ENCODE data around the gene SLC1A2.

Gene SLC1A2

DNA sequence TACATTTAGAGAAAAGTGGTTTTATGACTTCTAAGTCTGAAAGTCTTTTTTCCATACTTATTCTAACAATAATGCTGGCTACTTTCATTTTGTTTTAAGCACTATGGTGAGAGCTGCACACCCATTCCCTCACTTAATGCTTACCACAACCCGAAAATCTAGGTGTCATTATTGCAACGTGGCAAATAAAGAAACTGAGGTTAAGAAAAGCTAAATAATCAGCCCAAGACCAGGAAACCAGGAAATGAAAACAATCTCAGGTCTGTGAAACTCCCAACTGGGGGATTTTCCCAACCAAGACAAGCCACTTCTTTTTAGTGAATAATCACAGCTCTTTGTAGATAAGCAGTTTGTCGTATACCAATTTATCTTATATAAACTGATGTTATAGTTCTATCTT is 126.3 kb downstream of the SLC1A2 start:
- Histone ChIP-seq H3K27me3 (ENCODE audit: control insufficient read depth, insufficient read depth, low read length) (no peaks in the 10 kb centered on the region), H3K4me3 (ENCODE audit: low read depth, low read length) (no peak overlapping the region), H3K9ac (ENCODE audit: low read length) (no peak overlapping the region), H3K9me3 (ENCODE audit: control insufficient read depth, insufficient read depth, low read depth, low read length) (no peaks in the 10 kb centered on the region), H3K27ac (ENCODE audit: low read depth, low read length) (no peak overlapping the region), H3K36me3 (ENCODE audit: control insufficient read depth, insufficient read depth, low read length) (no peaks in the 10 kb centered on the region), H3K4me1 (ENCODE audit: control insufficient read depth, insufficient read depth, low read length) (no peaks in the 10 kb centered on the region)

DNA sequence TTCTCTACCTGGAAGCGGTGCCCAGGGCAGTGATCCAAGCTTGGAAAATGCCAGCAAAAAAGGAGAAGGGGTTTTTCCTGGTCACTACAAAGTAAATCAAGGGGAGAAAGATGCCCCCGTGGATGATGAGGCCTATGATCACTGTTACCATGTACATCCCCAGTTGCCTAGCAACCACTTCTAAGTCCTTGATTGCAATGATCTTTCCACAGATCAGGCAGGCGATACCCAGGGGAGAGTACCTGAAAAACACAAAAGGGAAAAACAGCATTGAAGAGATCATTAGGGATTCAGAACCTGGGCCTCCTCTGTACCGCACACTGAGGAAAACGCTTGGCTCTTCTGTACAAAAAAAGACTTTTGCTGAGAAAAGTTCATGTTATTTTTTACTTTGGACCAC is 127.1 kb downstream of the SLC1A2 start:
- H3K9ac ChIP-seq (ENCODE audit: low read length), result no peak overlapping the region
- H3K27ac ChIP-seq (ENCODE audit: low read depth, low read length), result no peak overlapping the region
- no peaks in the 10 kb centered on the region for H3K4me1 ChIP-seq (ENCODE audit: control insufficient read depth, insufficient read depth, low read length)
- H3K9me3 ChIP-seq (ENCODE audit: control insufficient read depth, insufficient read depth, low read depth, low read length), result no peaks in the 10 kb centered on the region
- H3K36me3 ChIP-seq (ENCODE audit: control insufficient read depth, insufficient read depth, low read length), result no peaks in the 10 kb centered on the region
- no peak overlapping the region for H3K4me3 ChIP-seq (ENCODE audit: low read depth, low read length)
- no peaks in the 10 kb centered on the region for H3K27me3 ChIP-seq (ENCODE audit: control insufficient read depth, insufficient read depth, low read length)

DNA sequence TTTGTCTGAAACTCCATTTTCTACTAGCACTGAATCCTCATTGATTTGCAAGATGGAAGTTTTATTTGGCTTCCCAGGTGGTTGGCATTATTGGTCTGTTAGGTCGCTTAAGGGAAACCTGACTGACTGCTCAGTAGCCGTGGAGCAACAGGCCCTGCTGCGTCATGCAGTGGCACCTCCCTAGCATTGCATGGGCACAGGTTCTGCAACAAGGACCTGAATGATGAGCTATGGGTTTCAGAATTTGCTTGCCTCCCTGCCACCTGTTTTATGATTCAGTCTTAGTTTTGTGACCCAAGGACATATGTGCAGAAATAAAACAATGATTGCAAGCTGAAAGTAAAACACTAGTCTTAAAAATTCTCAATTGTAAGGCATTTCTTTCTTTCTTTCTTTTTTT is 128.5 kb downstream of the SLC1A2 start:
- H3K36me3 ChIP-seq (ENCODE audit: control insufficient read depth, insufficient read depth, low read length), result no peaks in the 10 kb centered on the region
- no peaks in the 10 kb centered on the region for H3K27me3 ChIP-seq (ENCODE audit: control insufficient read depth, insufficient read depth, low read length)
- no peak overlapping the region for H3K4me3 ChIP-seq (ENCODE audit: low read depth, low read length)
- no peaks in the 10 kb centered on the region for H3K9me3 ChIP-seq (ENCODE audit: control insufficient read depth, insufficient read depth, low read depth, low read length)
- H3K9ac ChIP-seq (ENCODE audit: low read length), result no peak overlapping the region
- H3K27ac ChIP-seq (ENCODE audit: low read depth, low read length), result no peak overlapping the region
- H3K4me1 ChIP-seq (ENCODE audit: control insufficient read depth, insufficient read depth, low read length), result no peaks in the 10 kb centered on the region

DNA sequence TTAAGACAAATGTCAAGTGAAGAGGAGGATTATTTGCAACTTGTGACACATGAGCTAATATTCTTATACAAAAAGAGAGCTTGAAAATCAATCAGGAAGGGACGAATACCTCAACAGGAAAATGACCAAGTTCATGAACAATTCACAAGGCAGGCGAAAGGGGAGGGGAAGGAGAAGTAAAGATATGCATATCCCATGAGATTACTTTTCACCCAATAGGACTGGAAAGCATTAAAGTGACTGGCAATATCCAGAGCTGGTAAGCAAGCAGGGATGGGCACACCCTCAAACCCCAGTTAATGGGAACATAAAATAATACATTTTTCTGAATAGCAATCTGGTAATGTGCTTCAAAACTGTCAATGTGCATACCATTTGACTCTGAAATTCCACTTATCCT is 129.5 kb downstream of the SLC1A2 start:
- Histone ChIP-seq H3K9me3 (ENCODE audit: control insufficient read depth, insufficient read depth, low read depth, low read length) (no peaks in the 10 kb centered on the region), H3K36me3 (ENCODE audit: control insufficient read depth, insufficient read depth, low read length) (no peaks in the 10 kb centered on the region), H3K4me3 (ENCODE audit: low read depth, low read length) (no peak overlapping the region), H3K4me1 (ENCODE audit: control insufficient read depth, insufficient read depth, low read length) (no peaks in the 10 kb centered on the region), H3K27me3 (ENCODE audit: control insufficient read depth, insufficient read depth, low read length) (no peaks in the 10 kb centered on the region), H3K9ac (ENCODE audit: low read length) (no peak overlapping the region), H3K27ac (ENCODE audit: low read depth, low read length) (no peak overlapping the region)

DNA sequence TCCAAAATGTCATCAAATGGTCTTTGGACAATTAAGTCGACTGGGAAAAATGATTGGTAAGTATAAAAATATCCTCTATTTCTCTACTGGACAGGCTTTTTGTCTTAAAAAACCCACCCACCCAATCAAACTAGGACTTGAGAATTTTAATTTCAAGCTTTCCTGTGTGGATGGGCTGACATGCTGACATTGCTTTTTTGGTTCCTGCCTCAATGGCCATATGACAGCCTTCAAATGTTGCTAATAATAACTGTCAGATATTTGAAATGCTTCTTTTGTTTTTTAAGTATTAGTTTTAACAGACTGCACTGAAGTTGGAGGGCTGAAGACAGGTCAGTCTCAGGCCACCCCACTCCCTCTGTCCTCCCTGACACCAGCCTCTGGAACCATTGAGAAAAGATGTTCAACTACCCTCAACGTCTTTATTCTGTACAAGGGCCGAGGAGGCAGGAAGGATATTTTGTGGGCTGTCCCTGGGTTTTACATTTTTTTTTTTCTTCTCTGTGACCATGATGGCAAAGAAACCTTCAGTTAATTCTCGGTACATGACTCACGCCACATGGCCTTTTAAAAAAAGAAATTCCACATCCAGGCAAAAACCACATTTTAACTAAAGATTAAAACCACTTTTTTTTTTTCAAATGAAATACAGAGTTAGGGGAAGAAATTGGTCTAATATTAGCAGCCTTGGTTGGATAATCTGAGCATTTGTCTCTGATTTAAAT is 130.4 kb downstream of the SLC1A2 start:
- H3K27ac ChIP-seq (ENCODE audit: low read depth, low read length), result no peak overlapping the region
- H3K9me3 ChIP-seq (ENCODE audit: control insufficient read depth, insufficient read depth, low read depth, low read length), result no peaks in the 10 kb centered on the region
- no peaks in the 10 kb centered on the region for H3K4me1 ChIP-seq (ENCODE audit: control insufficient read depth, insufficient read depth, low read length)
- no peaks in the 10 kb centered on the region for H3K27me3 ChIP-seq (ENCODE audit: control insufficient read depth, insufficient read depth, low read length)
- no peak overlapping the region for H3K9ac ChIP-seq (ENCODE audit: low read length)
- H3K4me3 ChIP-seq (ENCODE audit: low read depth, low read length), result no peak overlapping the region
- H3K36me3 ChIP-seq (ENCODE audit: control insufficient read depth, insufficient read depth, low read length), result no peaks in the 10 kb centered on the region

DNA sequence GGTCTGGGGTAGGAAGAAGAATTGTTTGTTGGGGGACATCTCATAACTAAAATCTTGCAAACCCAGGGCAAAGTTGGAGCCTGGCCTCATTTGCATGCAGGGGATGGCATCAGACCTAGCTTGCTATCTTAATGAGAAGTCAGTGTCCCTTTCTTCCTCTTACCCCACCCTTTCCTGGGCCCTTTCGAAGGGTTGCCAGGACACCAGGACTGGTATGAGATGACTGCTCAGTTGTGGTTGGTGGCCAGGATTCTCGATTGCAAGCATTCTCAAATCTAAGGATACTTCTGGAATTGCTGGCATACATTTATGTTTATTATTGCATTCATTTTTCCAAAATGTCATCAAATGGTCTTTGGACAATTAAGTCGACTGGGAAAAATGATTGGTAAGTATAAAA is 131.0 kb downstream of the SLC1A2 start:
- H3K27me3 ChIP-seq (ENCODE audit: control insufficient read depth, insufficient read depth, low read length), result no peaks in the 10 kb centered on the region
- no peak overlapping the region for H3K27ac ChIP-seq (ENCODE audit: low read depth, low read length)
- no peaks in the 10 kb centered on the region for H3K36me3 ChIP-seq (ENCODE audit: control insufficient read depth, insufficient read depth, low read length)
- no peak overlapping the region for H3K9ac ChIP-seq (ENCODE audit: low read length)
- no peaks in the 10 kb centered on the region for H3K9me3 ChIP-seq (ENCODE audit: control insufficient read depth, insufficient read depth, low read depth, low read length)
- no peaks in the 10 kb centered on the region for H3K4me1 ChIP-seq (ENCODE audit: control insufficient read depth, insufficient read depth, low read length)
- no peak overlapping the region for H3K4me3 ChIP-seq (ENCODE audit: low read depth, low read length)

GRCh38 chr11:35287344-35287890 is 131.9 kb downstream of the SLC1A2 start:
- Histone ChIP-seq H3K36me3 (ENCODE audit: control insufficient read depth, insufficient read depth, low read length) (no peaks in the 10 kb centered on the region), H3K9me3 (ENCODE audit: control insufficient read depth, insufficient read depth, low read depth, low read length) (no peaks in the 10 kb centered on the region), H3K4me1 (ENCODE audit: control insufficient read depth, insufficient read depth, low read length) (no peaks in the 10 kb centered on the region), H3K4me3 (ENCODE audit: low read depth, low read length) (no peak overlapping the region), H3K9ac (ENCODE audit: low read length) (no peak overlapping the region), H3K27ac (ENCODE audit: low read depth, low read length) (no peak overlapping the region), H3K27me3 (ENCODE audit: control insufficient read depth, insufficient read depth, low read length) (no peaks in the 10 kb centered on the region)

DNA sequence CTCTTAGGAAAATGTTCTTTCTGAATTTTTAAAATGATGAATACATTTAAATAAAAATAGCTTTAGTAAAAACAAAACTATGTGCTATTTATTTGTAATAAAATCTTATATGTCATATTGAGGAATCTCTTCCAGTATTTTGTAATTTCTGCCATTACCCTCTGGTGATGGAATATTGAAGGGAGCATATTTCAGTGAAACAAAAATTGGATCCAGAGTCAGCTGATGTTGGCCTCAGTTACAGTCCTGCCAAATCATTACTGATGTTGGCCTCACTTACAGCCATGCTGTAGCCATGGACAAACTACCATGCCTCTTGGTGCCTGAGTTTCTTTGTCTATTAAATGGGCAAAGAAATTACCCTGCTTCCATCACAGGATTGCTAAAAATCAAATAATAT is 133.2 kb downstream of the SLC1A2 start:
- Histone ChIP-seq H3K9ac (ENCODE audit: low read length) (no peak overlapping the region), H3K9me3 (ENCODE audit: control insufficient read depth, insufficient read depth, low read depth, low read length) (no peaks in the 10 kb centered on the region), H3K27ac (ENCODE audit: low read depth, low read length) (no peak overlapping the region), H3K4me1 (ENCODE audit: control insufficient read depth, insufficient read depth, low read length) (no peaks in the 10 kb centered on the region), H3K4me3 (ENCODE audit: low read depth, low read length) (no peak overlapping the region), H3K36me3 (ENCODE audit: control insufficient read depth, insufficient read depth, low read length) (no peaks in the 10 kb centered on the region), H3K27me3 (ENCODE audit: control insufficient read depth, insufficient read depth, low read length) (no peaks in the 10 kb centered on the region)

DNA sequence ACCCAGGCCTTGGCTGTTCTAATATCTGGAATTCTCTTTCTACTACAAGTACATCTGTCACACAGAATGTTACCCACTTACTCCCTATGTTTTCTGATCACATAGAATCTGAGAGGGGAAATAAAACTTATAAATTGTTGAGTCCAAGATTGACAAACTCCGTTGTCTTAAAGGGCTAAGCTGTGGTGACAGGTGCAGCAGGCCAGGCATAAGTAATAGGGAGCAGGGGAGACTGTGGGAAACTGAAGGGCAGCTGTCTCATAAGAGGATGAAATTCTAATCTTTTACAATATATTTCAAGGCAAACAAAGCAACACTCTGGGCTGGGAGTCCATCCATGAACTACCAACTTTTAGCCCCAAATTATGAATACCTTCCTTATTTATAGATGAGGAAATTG is 133.9 kb downstream of the SLC1A2 start:
- Histone ChIP-seq H3K27ac (ENCODE audit: low read depth, low read length) (no peak overlapping the region), H3K9me3 (ENCODE audit: control insufficient read depth, insufficient read depth, low read depth, low read length) (no peaks in the 10 kb centered on the region), H3K36me3 (ENCODE audit: control insufficient read depth, insufficient read depth, low read length) (no peaks in the 10 kb centered on the region), H3K4me3 (ENCODE audit: low read depth, low read length) (no peak overlapping the region), H3K4me1 (ENCODE audit: control insufficient read depth, insufficient read depth, low read length) (no peaks in the 10 kb centered on the region), H3K27me3 (ENCODE audit: control insufficient read depth, insufficient read depth, low read length) (no peaks in the 10 kb centered on the region), H3K9ac (ENCODE audit: low read length) (no peak overlapping the region)

DNA sequence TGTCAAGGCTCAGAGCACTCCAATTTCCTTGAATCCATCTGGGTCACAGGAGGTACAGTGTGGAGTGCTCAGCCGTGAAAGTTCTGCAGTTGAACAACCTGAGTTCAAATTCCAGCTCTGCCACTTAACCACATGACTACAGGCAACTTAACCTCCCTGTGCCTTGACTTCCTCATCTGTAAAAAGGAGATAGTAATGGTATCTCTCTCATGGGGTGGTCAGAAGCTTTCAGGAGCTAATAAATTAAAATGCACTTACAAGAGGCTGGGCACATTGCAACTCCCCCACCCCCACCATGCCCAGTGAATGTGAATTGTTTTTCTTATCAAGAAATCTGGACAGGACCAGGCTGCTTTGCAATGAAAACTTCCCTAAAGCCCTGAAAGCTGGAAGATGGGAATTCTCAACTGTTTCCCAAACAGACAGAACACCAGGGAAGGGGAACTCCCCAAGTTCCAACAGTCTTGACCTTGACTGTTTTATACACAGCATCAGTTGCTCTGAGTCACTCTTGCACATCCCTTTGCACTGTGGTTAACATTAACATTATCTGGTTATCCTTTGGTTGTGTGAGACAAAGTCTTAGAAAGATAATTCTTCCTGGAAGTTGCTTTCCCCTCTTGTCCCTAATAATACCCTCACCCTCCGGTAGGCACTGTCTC is 137.0 kb downstream of the SLC1A2 start:
- Histone ChIP-seq H3K4me3 (ENCODE audit: low read depth, low read length) (no peak overlapping the region), H3K9me3 (ENCODE audit: control insufficient read depth, insufficient read depth, low read depth, low read length) (no peaks in the 10 kb centered on the region)

DNA sequence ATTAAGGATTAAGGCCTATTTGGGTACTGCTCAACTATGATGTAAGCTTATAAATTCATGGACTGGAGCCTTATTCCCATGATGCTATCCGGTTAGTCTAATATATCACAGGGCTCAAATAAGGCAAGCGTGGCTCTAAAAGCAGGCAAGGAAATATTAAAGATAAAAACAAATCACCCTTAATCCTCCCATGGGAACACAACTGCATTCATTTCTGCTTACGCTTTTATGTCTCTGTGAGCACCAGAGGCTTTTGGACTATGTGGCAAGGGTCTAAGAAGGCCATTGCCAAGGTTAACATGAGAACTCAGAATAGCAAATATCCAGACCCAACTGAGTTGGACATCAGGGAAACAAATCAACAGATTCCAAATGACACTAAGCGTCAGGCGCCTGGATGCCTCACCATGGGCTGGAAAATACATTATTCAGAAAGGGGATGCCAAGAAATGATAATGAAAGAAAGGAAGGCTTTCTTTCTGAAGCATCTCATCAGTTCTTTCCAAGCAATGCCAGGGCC is 138.1 kb downstream of the SLC1A2 start:
- no peaks in the 10 kb centered on the region for H3K4me1 ChIP-seq (ENCODE audit: control insufficient read depth, insufficient read depth, low read length)
- no peak overlapping the region for H3K9ac ChIP-seq (ENCODE audit: low read length)
- no peak overlapping the region for H3K4me3 ChIP-seq (ENCODE audit: low read depth, low read length)
- no peaks in the 10 kb centered on the region for H3K9me3 ChIP-seq (ENCODE audit: control insufficient read depth, insufficient read depth, low read depth, low read length)
- no peaks in the 10 kb centered on the region for H3K36me3 ChIP-seq (ENCODE audit: control insufficient read depth, insufficient read depth, low read length)
- no peaks in the 10 kb centered on the region for H3K27me3 ChIP-seq (ENCODE audit: control insufficient read depth, insufficient read depth, low read length)
- no peak overlapping the region for H3K27ac ChIP-seq (ENCODE audit: low read depth, low read length)

More for the DNA sequence above, 137.0 kb downstream of the SLC1A2 start:
- Histone ChIP-seq H3K9ac (ENCODE audit: low read length) (no peak overlapping the region), H3K27ac (ENCODE audit: low read depth, low read length) (no peak overlapping the region), H3K27me3 (ENCODE audit: control insufficient read depth, insufficient read depth, low read length) (no peaks in the 10 kb centered on the region), H3K36me3 (ENCODE audit: control insufficient read depth, insufficient read depth, low read length) (no peaks in the 10 kb centered on the region), H3K4me1 (ENCODE audit: control insufficient read depth, insufficient read depth, low read length) (no peaks in the 10 kb centered on the region)

All from HUES6 (cell line).